Activated T-cell treated with anti-CD3 and anti-CD28 coated beads, Interleukin-2, amount 50 U/mL, for 4 hours (primary cell): Measurements from ENCODE around the gene SLCO2B1. TPM values are rescaled to one million over a fixed set of nuclear protein-coding genes. Genes with fewer than 3 reads are reported as not detected.

Source experiments
- ATAC-seq, 2 donors: fragments of 200-7000 bp; cut with Tn5 transposase; one replicate each; pipeline ENCODE4 v1.10.0; 2021
- DNase-seq: peaks from one replicate; pipeline ENCODE4 v3.0.0-alpha.2; 2020
- H3K27me3 Mint-ChIP-seq: one replicate; pipeline ENCODE4 v1.8.0; 2021; ENCODE audit warnings: low read depth, mixed read lengths
- H3K36me3 Mint-ChIP-seq: one replicate; pipeline ENCODE4 v1.8.0; 2022; ENCODE audit warnings: mixed read lengths; ENCODE audit not compliant: insufficient read depth
- H3K4me1 Mint-ChIP-seq: one replicate; pipeline ENCODE4 v1.8.0; 2021; ENCODE audit warnings: low read depth, mixed read lengths
- H3K4me3 Mint-ChIP-seq: one replicate; pipeline ENCODE4 v1.8.0; 2021; ENCODE audit warnings: mild to moderate bottlenecking, moderate library complexity, mixed read lengths
- H3K9me3 Mint-ChIP-seq: one replicate; pipeline ENCODE4 v1.8.0; 2021; ENCODE audit warnings: mixed read lengths
- total RNA-seq, 3 donors: library from RNA; stranded (reverse); gene quantifications; one replicate each; pipeline ENCODE4 v1.2.1, GENCODE V29; 2021

SLCO2B1 gene
- total RNA-seq, 3 donors from 2014 or later = 0.18 to 0.30 (median 0.18) TPM

DNA sequence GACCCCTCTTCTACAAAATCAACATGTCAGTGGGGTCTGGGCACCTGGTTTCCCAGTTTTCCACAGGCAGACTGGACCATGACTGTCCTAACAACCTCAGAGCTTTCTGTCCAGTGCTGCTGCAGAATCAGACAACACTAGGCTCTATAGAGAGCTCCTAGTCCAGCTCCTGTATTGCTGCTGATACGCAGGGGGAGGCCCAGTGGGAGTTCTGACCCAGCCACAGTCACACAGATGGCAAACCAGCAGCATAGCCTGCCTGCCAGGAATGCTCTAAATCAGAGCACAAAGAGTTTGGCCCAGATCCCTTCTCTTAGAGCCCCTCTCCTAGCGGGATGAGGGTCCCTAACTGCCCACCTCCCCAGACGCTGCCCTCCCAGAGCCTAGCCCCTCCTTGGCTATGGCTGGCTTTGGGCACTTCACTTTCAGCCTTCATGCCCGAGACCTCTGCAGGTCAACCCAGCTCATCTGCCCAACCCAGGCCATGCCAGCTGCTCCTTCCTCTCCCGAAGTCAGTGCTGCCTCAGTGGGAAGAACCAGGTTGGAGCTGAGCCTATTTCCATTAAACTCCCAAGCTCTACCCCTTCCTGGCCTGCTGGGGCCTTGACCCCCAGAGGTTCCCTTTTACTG, 15.8 kb upstream of the SLCO2B1 start:
- no peak overlapping the region for H3K4me3 Mint-ChIP-seq
- no peaks in the 10 kb centered on the region for H3K4me1 Mint-ChIP-seq
- H3K36me3 Mint-ChIP-seq = no peaks in the 10 kb centered on the region
- no peaks in the 10 kb centered on the region for H3K9me3 Mint-ChIP-seq
- peaks cover 16% of the 10 kb centered on the region for H3K27me3 Mint-ChIP-seq
- ATAC-seq (no peak), DNase-seq (no peak)

DNA sequence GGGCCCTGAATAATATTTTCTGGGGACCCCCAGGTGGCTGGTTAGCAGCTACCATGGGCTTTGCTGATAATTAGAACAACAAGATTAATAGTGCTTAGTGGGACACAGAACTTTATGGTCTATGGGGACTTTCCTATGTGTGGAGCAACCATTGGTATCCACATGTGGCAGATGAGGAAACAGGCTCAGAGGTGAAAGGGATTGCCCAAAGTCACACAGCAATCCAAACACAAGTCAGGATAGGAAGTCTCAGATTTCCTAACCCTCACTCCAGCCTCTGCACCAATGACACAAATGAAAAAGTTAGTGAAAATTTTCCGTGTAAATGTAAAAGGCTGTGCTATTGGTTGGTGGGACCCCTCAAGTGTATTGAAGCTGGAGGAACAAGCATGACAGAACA, 15.3 kb upstream of the SLCO2B1 start:
- H3K4me1 Mint-ChIP-seq = peaks cover 3% of the 10 kb centered on the region
- DNase-seq = no peak
- H3K36me3 Mint-ChIP-seq = no peaks in the 10 kb centered on the region
- H3K9me3 Mint-ChIP-seq = no peaks in the 10 kb centered on the region
- peaks cover 16% of the 10 kb centered on the region for H3K27me3 Mint-ChIP-seq
- no peak overlapping the region for H3K4me3 Mint-ChIP-seq
- no peak for ATAC-seq

DNA sequence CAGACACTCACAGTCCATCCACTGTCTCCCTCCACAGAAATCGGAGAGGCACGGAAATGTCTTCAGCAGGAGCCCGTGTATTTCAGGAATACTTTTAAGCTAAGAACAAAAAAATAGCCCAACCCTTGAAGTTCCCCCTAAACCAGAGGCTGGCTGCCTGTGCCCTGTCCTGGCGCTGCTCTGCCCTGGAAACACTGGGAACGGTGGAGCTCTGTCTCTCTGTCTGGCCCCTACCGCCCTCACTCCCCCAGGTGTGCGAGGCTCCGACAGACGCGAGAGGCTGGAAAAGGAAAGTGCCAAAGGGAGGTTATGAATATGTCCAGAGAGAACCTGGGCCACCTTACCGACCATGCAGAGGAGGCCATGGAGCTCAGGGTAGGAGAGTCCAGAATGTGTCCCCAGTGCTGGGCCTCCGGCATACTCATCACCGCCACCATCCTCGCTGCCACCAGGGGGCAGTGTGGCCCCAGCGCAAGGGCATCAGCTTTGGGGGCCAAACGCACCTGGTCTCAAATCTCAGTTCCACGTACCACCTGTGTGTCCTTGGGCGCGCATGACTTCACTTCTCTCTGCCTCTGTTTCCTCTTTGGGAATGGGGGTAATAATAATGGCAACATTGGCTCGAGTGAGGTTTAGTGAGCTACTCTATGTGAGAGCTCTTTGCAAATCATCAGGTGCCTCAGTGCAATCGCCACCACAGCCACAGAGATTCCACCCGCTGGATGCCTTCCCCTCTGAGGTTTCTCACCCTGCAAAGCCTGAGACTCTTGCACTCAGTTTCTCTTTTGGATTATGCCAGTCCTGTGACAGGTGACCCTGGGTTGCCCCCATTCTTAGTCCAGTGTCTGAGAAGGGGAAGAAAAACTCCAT, 10.4 kb upstream of the SLCO2B1 start:
- Mint-ChIP-seq H3K9me3 (no peaks in the 10 kb centered on the region), H3K36me3 (no peaks in the 10 kb centered on the region), H3K4me1 (peaks cover 41% of the 10 kb centered on the region), H3K27me3 (no peaks in the 10 kb centered on the region), H3K4me3 (no peak overlapping the region)
- DNase-seq (peak; percentile 80), ATAC-seq (peak; percentile 53 to 69)

DNA sequence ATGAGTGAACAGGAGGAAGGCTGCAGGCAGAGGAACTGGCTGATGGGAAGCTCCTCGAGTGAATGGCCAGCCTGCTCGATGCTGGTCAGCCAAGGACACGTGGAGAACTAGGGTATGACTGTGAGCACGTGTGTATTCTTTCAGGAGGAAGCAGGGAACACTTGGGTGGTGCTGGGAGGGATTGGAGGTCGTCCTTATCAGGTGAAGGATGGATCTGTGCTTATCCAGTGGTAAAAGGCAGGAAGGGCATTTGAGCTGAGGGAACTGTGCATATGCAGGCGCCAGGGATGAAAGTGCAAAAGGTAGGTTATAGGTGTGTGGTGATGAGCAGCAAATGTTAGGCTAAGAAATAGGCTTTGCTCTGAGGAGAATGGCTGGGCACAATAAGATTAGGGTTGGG, 9.7 kb upstream of the SLCO2B1 start:
- Mint-ChIP-seq H3K4me3 (no peak overlapping the region), H3K27me3 (no peaks in the 10 kb centered on the region), H3K36me3 (no peaks in the 10 kb centered on the region), H3K9me3 (no peaks in the 10 kb centered on the region), H3K4me1 (peaks cover 41% of the 10 kb centered on the region)
- ATAC-seq = no peak
- no peak for DNase-seq

DNA sequence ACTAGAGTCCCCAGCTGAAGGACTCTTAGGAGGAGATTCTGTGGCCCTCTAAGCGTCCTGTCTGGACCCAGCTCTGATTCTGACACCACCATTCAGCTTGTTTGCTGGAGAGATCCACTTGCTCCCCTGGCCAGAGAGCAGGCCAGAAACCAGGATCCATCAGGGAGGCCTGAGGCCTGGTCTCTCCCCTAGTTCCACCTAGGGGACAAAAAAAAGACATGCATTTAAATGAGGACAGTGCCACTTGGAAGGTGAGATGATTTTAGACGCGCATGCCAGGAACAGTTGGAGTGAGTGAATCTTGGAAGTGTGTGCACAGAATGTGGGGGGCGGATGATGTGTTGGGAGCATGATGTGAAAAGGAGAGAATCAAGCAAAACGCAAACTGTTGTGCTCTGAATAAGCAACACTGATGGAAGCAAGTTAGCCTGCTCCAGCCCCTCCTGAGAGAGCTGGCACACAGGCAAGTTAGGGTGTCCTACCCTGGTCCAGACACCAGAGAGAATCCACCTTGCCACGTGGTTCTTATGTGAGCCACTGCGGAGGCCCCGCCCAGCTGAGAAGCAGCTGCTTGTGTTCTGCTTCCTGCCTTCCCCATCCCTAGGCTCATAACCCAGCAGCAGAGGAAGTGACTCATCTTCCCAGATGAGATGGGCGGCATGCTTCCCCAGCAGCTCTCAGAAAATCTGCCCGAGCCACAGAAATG, 8.0 kb upstream of the SLCO2B1 start:
- Mint-ChIP-seq H3K4me3 (peak overlapping the region; percentile 63), H3K36me3 (no peaks in the 10 kb centered on the region), H3K27me3 (no peaks in the 10 kb centered on the region), H3K4me1 (peaks cover 41% of the 10 kb centered on the region), H3K9me3 (no peaks in the 10 kb centered on the region)
- peak; percentile 90 to 94 for ATAC-seq
- DNase-seq = peak; percentile 71

DNA sequence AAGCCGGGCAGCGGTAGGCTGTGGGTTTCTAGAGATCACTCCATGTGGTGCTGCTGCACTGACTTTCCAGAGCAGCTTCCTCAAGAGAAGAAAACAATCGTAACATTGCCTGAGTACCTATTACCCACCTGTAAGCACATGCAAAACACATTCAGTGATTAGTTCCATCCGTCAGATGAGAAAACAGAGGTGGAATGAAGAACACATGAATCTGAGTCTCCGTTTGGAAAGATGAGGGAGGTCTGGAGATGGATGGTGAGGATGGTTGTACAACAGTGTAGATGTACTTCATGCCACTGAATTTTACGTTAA, 7.5 kb upstream of the SLCO2B1 start:
- no peaks in the 10 kb centered on the region for H3K36me3 Mint-ChIP-seq
- no peaks in the 10 kb centered on the region for H3K27me3 Mint-ChIP-seq
- H3K9me3 Mint-ChIP-seq = no peaks in the 10 kb centered on the region
- DNase-seq (no peak), ATAC-seq (no peak)
- H3K4me1 Mint-ChIP-seq = peaks cover 41% of the 10 kb centered on the region
- peak overlapping the region; percentile 63 for H3K4me3 Mint-ChIP-seq

DNA sequence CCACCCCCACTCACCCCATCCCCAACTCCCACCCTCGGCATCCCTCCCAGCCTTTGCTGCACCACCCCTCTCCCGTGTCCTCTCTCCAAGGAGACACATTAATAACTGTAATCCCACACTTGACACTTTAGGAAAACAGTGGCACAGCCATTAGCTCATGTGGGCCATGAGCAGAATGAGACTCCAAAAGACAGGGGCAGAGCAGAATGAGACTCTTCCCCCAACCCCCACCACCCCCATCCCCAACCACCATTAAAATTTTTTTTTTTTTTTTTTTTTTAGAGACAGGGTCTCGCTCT, 6.2 kb upstream of the SLCO2B1 start:
- Mint-ChIP-seq H3K36me3 (no peaks in the 10 kb centered on the region), H3K4me1 (peaks cover 41% of the 10 kb centered on the region), H3K27me3 (no peaks in the 10 kb centered on the region), H3K9me3 (no peaks in the 10 kb centered on the region), H3K4me3 (no peak overlapping the region)
- ATAC-seq (no peak), DNase-seq (no peak)

DNA sequence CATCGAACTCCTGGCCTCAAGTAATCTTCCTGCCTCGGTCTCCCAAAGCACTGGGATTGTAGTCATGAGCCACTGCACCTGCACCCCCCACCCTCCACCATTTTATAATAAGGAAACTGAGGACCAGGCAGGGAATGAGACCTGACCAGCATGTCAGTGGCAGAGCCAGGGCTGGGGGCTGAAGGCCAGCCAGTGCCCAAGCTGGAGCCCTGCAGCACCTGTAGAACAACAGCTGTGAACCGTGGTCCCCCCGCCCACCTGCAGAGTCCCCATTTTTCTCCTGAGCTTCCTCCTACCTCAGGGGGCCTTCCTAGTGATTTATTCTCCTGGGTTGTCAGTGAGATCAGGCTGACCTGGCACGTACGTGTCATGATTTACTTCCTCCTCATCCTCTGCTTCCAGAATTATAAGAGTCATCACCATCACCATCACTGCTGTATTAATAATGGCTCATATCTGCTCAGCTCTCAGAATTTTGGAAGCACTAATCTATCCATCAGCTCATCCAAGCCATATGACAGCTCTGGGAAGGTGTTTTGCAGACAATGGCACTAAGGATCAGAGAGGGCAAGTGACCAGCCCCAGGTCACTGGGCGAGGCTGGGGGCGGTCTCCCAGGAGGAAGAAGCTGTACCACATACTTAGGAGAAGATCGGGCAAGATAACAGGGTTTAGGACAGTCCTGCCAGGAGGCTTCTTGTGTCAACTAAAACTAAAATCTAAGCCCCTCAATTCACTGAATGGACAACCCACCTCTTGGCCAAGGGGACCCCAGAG, 5.5 kb upstream of the SLCO2B1 start:
- no peak for ATAC-seq
- H3K4me1 Mint-ChIP-seq = peaks cover 40% of the 10 kb centered on the region

DNA sequence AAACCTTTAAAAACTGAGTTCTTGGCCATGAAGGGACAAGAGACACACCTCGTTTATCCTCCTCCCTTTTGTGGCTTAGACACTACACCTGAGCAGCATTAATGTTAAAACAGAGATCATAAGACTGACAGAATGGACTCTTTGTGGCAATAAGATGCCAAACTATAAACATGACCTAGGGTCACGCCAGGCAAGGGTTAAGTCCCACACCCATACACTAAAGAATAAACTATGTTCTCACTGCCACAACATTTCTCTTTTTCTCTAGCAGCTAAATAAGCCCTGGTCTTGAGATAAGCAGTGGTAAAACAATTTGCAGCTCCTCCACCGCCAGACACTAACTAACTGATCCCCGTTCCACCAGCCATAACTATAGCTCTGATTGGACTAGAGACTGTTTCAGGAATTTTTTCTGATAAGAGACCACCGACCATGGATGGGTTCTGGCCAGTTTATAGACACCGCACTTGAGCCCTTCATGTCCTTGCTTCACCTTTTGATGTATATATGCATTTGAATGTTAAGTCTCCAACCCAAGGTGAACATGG, 4.9 kb upstream of the SLCO2B1 start:
- DNase-seq (no peak), ATAC-seq (no peak)
- H3K36me3 Mint-ChIP-seq = no peaks in the 10 kb centered on the region
- no peaks in the 10 kb centered on the region for H3K9me3 Mint-ChIP-seq
- H3K4me1 Mint-ChIP-seq = peaks cover 33% of the 10 kb centered on the region
- peaks cover under 1% of the 10 kb centered on the region for H3K27me3 Mint-ChIP-seq
- no peak overlapping the region for H3K4me3 Mint-ChIP-seq

More for the DNA sequence above, 5.5 kb upstream of the SLCO2B1 start:
- Mint-ChIP-seq H3K36me3 (no peaks in the 10 kb centered on the region), H3K9me3 (no peaks in the 10 kb centered on the region), H3K27me3 (no peaks in the 10 kb centered on the region), H3K4me3 (no peak overlapping the region)
- DNase-seq = no peak

DNA sequence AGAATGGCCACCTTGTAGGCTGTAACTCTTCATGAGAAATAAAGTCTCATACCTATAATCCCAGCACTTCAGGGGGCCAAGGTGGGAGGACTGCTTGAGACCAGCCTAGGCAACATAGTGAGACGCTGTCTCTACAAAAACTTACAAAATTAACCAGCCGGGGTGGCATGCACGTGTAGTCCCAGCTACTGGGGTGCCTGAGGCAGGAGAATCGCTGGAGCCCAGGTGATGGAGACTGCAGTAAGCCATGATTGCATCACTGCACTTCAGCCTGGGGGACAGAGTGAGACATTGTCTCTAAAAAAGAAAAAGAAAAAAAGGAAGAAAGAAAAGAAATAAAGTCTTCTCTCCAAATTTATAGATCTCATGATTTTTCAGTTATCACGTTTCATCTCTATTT, 4.2 kb upstream of the SLCO2B1 start:
- no peak for DNase-seq
- H3K36me3 Mint-ChIP-seq = no peaks in the 10 kb centered on the region
- no peaks in the 10 kb centered on the region for H3K9me3 Mint-ChIP-seq
- H3K4me1 Mint-ChIP-seq = peaks cover 29% of the 10 kb centered on the region
- peaks cover 7% of the 10 kb centered on the region for H3K27me3 Mint-ChIP-seq
- H3K4me3 Mint-ChIP-seq = no peak overlapping the region
- ATAC-seq = no peak

DNA sequence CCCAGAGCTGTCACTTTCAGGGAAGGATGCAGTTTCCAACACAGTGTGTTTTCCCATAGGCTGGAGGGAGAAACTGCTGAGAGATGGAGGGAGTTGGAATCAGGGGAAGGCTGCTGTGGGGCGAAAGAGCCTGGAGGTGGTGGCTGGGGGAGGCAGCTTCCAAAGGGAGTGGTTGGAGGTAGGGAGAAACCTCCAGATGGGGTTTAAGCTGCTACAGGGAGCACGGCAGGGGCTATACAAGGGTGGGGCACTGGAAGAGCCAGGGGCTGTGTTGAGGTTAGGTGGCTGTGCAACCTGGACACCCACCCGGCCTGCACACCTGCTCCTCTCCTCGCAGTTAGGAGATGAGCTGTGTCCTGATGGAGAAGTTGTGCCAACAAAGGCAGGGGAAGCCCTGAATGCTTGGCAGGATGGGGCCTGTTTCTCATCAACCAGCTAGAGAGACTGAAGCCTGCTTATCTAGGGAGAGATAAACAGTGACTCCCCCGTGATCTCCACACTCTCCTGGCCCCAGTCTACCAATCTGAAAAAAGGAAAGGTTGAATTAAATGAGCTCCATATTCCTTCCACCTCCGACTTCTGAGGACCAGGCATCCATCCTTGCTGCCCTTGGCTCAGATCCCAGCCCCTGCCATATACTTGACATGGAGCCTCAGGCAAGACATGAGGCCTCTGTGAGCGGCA, 3.6 kb upstream of the SLCO2B1 start:
- Mint-ChIP-seq H3K9me3 (no peaks in the 10 kb centered on the region), H3K4me3 (no peak overlapping the region), H3K4me1 (peaks cover 23% of the 10 kb centered on the region), H3K36me3 (no peaks in the 10 kb centered on the region), H3K27me3 (peaks cover 9% of the 10 kb centered on the region)
- no peak for ATAC-seq
- no peak for DNase-seq

DNA sequence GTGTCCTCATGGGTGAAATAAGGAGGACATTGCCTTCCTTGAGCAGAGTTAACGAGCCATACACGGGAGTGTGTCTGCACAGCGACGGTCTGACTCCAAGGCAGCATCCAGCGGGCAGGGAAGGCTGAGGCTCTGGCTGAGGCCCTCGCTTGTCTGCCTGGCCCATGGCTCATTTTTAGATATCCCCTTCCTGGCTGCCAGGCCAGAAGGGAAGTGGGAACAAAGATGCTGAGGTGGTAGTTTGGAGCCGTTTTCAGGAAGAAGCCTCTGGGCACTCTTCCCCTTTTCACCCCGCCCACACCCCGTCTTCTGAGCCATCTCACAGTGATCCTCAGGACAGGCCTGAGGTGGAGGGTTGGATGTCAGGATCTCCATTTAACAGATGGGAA, 3.0 kb upstream of the SLCO2B1 start:
- Mint-ChIP-seq H3K4me1 (peaks cover 18% of the 10 kb centered on the region), H3K36me3 (no peaks in the 10 kb centered on the region), H3K27me3 (peaks cover 9% of the 10 kb centered on the region), H3K4me3 (no peak overlapping the region), H3K9me3 (no peaks in the 10 kb centered on the region)
- ATAC-seq (no peak), DNase-seq (no peak)

DNA sequence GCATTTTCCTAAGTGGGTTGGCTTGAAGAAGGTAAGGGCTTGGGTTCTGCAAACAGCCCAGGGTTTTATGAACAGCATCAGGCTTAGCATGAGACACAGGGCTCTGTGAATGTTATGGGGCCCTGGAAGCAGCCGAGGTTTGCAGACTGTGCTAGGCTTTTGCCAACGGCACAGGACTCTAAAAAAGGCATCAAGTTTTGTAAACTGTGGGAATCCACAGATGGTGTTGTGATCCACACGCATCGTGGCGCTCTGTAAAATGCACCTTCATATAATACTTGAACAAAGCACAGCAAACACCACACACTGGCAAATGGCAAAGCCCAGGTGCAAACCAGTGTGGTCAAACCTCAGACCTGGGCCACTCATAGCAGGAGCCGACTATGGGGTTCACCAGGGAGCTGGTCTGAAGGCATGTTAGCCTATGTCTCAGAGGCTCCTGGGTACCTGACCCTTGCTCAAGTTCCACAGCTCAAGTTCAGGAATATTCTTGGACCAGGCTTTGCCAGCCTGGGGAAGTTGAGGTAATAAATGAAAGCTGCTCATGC, 2.4 kb upstream of the SLCO2B1 start:
- DNase-seq = no peak

More for the DNA sequence above, 2.4 kb upstream of the SLCO2B1 start:
- no peaks in the 10 kb centered on the region for H3K9me3 Mint-ChIP-seq
- H3K4me1 Mint-ChIP-seq = peaks cover 12% of the 10 kb centered on the region
- H3K36me3 Mint-ChIP-seq = no peaks in the 10 kb centered on the region
- peaks cover 11% of the 10 kb centered on the region for H3K27me3 Mint-ChIP-seq
- ATAC-seq = no peak
- H3K4me3 Mint-ChIP-seq = no peak overlapping the region
